ENCODE results near the gene ZNF786. TPM values are rescaled to one million over a fixed set of nuclear protein-coding genes. Genes with fewer than 3 reads are reported as not detected.
"Not testable (repeated sequence)": the region's sequence is repeated elsewhere in the genome, so short reads cannot be mapped to it uniquely, and the experiment has no call there.

ZNF786 gene
- total and polyA plus RNA-seq, 9 donors: 3.9 to 11.6 (median 7.8) TPM

GRCh38 chr7:149071182-149071635 lies 19.3 kb downstream of the ZNF786 start:
- 94 to 96% (median 96%) methylated on average over 29 of the region's 29 CpGs for WGBS, 3 donors
- no peak overlapping the region for H3K27ac ChIP-seq
- no peak for TF ChIP-seq EP300 (IDR thresholded peaks at IDR 0.05)
- TF ChIP-seq POLR2A (IDR thresholded peaks at IDR 0.05): no peak
- TF ChIP-seq CTCF (IDR thresholded peaks at IDR 0.05): no peak
- H3K4me3 ChIP-seq: no peak overlapping the region
- DNase-seq: peak in 1 of 5 donors; percentile 25
- H3K27me3 ChIP-seq: no peaks in the 10 kb centered on the region
- intact Hi-C loops (cut with DNase I): no loop called here
- H3K9me3 ChIP-seq: no peaks in the 10 kb centered on the region
- H3K36me3 ChIP-seq: no peaks in the 10 kb centered on the region
- no peaks in the 10 kb centered on the region for H3K4me1 ChIP-seq (ENCODE audit: insufficient read depth)

GRCh38 chr7:149070372-149071125 lies 20.0 kb downstream of the ZNF786 start:
- no peaks in the 10 kb centered on the region for H3K4me1 ChIP-seq (ENCODE audit: insufficient read depth)
- no peak for DNase-seq
- no peaks in the 10 kb centered on the region for H3K27me3 ChIP-seq
- no peaks in the 10 kb centered on the region for H3K9me3 ChIP-seq
- H3K27ac ChIP-seq: no peak overlapping the region
- TF ChIP-seq CTCF (IDR thresholded peaks at IDR 0.05): no peak
- TF ChIP-seq EP300 (IDR thresholded peaks at IDR 0.05): no peak
- TF ChIP-seq POLR2A (IDR thresholded peaks at IDR 0.05): no peak
- H3K36me3 ChIP-seq: no peaks in the 10 kb centered on the region
- intact Hi-C loops (cut with DNase I): no loop called here
- H3K4me3 ChIP-seq: no peak overlapping the region
- WGBS, 3 donors: 93 to 95% (median 93%) methylated on average over 31 of the region's 31 CpGs

GRCh38 chr7:149067869-149068268 lies 22.6 kb downstream of the ZNF786 start:
- Histone ChIP-seq H3K4me1 (ENCODE audit: insufficient read depth) (no peaks in the 10 kb centered on the region), H3K36me3 (no peaks in the 10 kb centered on the region), H3K27ac (no peak overlapping the region), H3K9me3 (no peaks in the 10 kb centered on the region), H3K27me3 (no peaks in the 10 kb centered on the region), H3K4me3 (no peak overlapping the region)
- WGBS, 3 donors: 57 to 65% (median 63%) methylated on average over 4 of the region's 4 CpGs
- no peak for DNase-seq
- intact Hi-C loops (cut with DNase I): loop anchor here in 3 of 4 donors (5.0 to 10.0 kb wide), 2 partner anchors 61 to 63 kb away; no protein-coding TSS in a partner anchor
- TF ChIP-seq CTCF (IDR thresholded peaks at IDR 0.05): no peak
- TF ChIP-seq POLR2A (IDR thresholded peaks at IDR 0.05): no peak
- TF ChIP-seq EP300 (IDR thresholded peaks at IDR 0.05): no peak

- no peaks in the 10 kb centered on the region for H3K9me3 ChIP-seq
- intact Hi-C loops (cut with DNase I): loop anchor here in 1 of 4 donors (10.0 kb wide), 1 partner anchor 59 kb away; no protein-coding TSS in a partner anchor
- H3K27me3 ChIP-seq: no peaks in the 10 kb centered on the region
- TF ChIP-seq POLR2A (IDR thresholded peaks at IDR 0.05) (no peak), EP300 (IDR thresholded peaks at IDR 0.05) (no peak), CTCF (IDR thresholded peaks at IDR 0.05) (no peak)
- no peak for DNase-seq
- peaks cover 1% of the 10 kb centered on the region for H3K4me1 ChIP-seq (ENCODE audit: insufficient read depth)
- no peak overlapping the region for H3K27ac ChIP-seq
- no peak overlapping the region for H3K4me3 ChIP-seq
- H3K36me3 ChIP-seq: no peaks in the 10 kb centered on the region
Observed at GRCh38 chr7:149063476-149063875, 27.0 kb downstream of the ZNF786 start.

- not testable (repeated sequence) for H3K4me1 ChIP-seq (ENCODE audit: insufficient read depth); H3K4me3 ChIP-seq; H3K27ac ChIP-seq; H3K36me3 ChIP-seq; DNase-seq; H3K9me3 ChIP-seq; H3K27me3 ChIP-seq
- WGBS, 3 donors: 80 to 91% (median 88%) methylated on average over 10 of the region's 10 CpGs
- intact Hi-C loops (cut with DNase I): loop anchor here in 1 of 4 donors (10.0 kb wide), 1 partner anchor 58 kb away; no protein-coding TSS in a partner anchor
Observed at GRCh38 chr7:149062217-149062899, 28.2 kb downstream of the ZNF786 start.

Measured in ovary (tissue), 9 donors.